ENCODE data around the gene AADAT.
A peak's percentile ranks its signal among the peaks of the same experiment; 100 is the strongest.
"Not testable (repeated sequence)": the region's sequence is repeated elsewhere in the genome, so short reads cannot be mapped to it uniquely, and the experiment has no call there.

Gene AADAT

DNA sequence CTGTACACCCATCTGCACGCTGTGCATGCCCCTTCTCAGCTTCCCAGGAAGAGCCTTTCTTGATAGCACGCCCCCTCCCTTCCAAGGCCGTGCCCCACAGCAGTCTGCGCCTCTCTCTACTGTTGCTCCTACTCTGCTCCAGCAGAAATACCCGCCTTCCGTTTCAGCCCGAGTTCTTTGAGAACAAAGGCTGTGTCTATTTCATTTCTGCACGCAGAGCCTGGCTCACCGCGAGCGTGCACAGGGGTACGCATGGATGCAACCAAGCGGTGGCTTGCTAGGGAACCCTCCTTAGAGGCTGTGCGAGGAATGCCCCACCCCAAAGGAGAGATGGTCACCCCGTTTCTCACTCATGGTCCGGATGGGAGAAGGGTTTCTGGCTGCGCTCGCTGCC, 485 bp downstream of the AADAT start:
- no peak for DNase-seq

DNA sequence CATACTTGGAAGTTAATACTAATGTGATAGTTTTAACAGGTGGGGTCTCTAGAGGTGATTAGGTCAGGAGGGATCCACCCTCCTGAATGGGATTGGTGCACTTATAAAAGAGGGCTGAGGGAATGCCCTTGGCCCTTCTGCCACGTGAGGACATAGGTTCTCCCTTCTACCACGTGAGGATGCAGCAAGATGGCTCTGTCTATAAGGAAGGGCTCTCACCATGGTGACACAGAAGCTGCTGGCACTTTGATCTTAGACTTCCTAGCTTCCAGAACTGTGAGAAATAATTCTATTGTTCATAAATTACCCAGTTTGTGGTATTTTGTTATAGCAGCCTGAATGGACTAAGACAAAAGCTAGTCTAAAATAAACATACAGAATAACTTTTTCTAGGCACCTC, 1.0 kb downstream of the AADAT start:
- DNase-seq: no peak

DNA sequence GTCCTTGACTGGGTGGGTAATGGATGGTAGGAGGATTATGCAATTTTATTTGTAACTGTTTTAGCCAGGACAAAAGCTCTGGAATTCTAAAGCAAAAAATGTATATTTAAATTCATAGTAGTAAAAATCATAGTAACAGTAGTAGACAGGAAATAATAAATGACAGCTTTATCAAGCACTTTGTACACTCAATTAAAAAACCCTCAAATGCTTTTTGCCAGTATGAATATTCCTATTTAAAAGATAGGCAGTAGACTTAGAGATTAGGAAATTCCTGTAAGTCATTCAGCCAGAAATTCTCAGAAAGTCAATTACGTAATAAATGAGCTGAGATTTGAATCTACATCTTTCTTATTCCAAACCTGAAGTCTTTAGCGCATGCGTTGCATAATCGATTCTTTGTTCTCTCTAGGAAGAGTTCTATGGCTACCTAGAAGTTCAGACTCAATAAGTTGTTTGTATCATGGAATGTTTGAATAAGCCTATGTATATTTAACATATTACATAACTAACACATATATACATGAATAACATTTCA, 2.5 kb downstream of the AADAT start:
- no peak for DNase-seq

DNA sequence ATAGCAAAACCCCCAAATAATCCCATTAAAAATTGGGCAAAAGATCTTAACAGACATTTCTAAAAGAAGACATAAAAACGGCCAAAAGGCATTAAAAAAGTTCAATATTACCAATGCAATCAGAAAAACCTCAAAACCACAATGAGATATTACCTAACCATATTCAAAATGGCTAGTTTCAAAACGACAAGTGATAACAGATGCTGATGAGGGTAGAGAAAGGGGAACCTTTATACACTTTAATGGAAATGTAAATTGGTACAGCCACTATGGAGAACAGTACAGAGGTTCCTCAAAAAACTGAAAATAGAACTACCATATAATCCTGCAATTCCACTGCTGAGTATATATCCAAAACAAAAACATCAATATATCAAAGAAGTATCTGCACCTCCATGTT, 6.2 kb downstream of the AADAT start:
- no peak for DNase-seq

DNA sequence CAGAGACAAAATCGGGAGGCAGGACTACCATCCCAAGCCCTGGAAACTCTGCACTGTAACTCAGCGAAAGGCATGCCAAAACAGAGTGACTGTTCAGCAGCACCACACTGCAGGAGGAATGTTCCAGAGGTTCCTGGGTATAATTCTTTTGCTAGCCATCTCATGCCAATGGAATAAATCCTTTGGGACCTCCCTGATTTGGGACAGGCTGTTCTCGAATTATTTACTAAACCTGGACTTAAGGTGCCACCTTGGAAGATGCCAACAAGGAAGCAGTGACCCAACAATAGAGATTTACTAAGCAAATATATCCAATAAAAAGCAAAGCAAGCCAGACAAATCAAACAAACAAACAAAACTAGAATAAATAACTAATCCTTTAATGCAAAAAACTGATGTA, 9.3 kb downstream of the AADAT start:
- no peak for DNase-seq

DNA sequence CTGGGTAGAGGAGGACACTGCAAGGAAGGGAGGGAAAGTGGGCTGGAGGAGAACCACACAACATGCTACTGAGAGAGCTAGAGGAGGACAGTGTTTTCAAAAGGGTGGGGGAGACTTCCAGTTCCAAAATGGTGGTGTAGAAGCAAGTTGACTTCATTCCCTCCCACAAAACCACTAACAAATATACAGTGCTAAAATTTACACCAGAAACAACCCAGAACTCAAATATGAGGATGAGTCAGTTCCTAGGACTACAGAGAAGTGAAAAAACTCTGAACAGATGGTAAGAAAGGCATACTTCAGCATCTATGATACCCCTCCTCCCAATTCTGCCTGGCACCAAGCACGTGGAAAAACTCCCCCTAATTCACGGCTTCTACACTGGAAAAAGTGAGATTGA, 9.8 kb downstream of the AADAT start:
- no peak for DNase-seq

DNA sequence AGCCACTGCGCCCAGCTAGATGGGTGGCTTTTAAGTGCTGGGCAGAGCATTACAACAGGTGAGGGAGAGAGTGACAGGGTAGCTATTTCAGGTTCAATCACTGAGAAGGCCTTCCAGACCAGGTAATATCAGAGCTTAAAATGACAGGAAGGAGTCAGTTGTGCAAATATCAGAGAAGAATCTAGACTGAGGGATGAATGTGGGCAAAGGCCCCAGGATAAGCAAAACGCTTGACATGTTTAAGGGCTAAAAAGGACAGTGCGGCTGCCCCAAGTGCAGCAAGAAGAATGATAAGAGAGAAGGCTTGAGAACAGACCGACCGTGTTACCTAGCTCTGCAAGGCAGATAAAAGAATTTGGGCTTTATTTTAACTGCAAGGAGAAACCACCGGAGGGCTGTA, 18.6 kb downstream of the AADAT start:
- DNase-seq: no peak

DNA sequence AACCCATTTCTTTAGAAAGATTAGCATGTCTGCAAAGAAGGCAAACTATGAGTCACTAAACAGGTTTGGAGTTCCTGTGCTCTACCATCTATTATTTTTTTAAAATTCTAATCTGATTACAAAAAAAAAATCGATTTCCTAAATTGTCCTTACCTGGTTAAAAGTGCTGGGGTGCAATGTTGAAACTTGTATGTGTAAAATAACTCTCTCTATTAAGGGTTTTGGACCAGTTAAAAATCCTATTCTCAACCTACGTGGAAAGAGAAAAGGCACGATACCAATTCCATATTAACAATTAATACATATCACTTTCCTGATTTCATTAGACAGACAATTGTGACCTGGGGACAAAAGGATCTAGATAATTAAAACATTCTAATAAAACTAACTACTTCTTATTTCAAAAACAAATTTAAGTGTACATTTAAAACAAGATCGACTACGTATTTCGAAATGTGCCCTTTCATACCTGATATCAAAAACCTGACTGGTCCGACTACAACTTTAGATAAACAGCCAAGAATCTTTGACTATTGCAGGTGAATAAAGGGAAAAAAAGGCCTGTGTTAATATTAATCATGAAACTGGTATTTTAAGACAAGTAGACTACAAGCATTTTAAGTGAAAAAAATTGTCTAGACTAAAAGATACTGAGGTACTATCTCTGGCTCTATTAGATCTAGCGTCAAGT, 21.2 kb downstream of the AADAT start:
- DNase-seq: no peak

DNA sequence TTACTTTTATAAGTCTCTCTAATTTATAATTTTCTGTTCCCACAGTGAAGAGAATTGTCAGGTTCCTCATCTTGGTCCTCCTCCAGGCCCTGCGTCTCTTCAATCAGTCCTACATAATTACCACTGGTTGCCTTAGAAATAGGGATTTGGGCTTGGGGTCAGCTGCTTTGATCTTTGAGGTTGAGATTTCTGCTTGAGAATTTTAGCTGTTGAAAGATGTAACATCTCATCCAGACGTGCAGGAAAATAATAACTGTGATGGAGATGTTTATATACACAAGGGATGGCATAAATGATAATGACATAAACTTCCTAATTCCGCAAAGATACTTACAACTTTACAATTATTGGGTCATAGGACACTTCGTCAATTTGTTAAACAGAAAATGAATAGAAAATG, 30.3 kb downstream of the AADAT start:
- no peak for DNase-seq

DNA sequence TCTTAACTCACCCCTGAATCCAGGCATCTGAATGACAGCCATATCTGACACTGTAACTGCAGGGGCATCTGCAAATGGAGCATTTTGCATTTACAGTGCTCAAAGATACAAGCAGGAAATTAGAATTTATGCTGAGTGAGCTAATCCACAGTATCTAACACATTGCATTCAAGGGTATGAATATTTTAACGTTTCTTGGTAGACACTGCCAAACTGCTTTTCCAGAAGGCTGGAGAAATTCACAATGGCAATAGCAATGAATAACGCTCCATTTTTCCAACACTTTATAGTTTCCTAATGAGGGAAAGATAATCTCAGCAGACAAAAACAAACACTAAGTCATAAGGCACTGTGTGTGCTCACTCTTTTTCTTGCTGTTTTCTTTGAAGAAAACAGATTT, 30.9 kb downstream of the AADAT start:
- no peak for DNase-seq

DNA sequence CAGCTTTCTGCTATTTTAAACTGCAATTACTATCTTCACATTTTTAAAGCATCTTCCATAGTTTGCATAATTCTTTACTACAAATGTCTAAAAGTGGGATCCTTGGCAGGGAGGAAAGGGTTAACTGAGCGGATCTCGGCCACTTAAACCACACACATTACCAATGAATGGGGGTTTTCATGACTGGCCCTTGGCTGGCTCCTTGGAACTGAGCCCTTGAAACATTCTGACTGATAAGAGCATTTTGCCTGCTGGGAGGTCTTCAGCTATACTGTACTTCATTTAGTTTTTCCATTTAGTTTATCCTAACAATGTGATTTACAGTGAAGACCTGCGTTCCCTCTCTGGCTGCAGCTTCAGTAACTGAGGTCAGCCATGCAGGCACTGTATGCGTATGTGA, 31.9 kb downstream of the AADAT start:
- no peak for DNase-seq

DNA sequence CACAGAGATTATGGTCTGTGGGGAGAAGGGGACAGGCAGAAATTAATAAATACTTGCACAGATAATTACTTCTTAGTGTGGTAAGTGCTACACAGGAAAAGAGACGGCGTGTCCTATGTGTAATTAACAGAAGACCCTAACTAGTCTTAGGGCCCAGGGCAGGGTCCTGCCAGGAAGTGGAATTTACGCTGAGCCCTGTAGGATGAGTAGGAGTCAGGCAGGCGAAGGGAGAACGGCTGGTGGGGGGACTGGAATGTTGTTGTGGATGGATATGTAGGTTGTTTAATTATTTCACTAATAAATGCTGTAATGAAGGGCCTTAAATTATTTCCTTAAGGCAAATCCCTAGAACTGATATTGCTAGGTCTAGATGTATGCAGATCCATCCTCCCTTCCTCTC, 36.8 kb downstream of the AADAT start:
- no peak for DNase-seq

DNA sequence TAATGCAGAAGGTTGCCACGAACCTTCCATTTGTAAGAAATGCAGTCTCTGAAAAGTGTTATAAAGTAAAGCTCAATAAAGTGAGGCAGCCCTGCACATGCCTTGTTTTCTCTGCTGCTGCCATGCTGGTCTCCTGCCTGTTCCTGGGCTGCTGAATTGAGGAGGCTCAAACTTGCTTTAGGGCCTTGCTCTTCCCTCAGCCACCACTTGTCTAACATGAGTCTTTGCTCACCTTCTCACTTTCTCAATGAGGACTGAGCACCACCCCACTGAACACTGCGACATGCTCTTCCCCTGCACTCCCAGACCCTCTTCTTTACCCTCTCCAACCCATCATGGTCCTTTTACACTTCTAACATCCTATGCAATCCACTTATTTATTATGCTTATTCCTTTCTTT, 38.4 kb downstream of the AADAT start:
- no peak for DNase-seq

DNA sequence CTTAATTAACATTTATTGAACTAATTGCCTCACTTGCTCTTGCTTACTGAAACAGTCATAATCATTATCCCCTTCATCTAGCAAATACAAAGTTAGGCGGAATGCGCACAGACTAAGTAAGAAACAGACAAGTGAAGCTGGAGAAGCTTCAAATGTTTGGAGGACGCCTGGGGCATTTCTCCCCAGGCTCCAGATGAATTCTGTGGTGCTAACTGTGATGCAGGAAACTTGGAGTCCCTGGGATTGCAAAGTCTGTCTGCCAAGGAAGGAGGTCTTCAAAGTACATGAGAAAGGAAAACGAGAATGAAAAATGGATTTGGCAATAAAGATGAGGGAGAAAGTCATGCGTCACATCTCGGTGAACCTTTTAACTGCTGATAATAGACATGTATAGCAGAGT, 40.0 kb downstream of the AADAT start:
- no peak for DNase-seq

DNA sequence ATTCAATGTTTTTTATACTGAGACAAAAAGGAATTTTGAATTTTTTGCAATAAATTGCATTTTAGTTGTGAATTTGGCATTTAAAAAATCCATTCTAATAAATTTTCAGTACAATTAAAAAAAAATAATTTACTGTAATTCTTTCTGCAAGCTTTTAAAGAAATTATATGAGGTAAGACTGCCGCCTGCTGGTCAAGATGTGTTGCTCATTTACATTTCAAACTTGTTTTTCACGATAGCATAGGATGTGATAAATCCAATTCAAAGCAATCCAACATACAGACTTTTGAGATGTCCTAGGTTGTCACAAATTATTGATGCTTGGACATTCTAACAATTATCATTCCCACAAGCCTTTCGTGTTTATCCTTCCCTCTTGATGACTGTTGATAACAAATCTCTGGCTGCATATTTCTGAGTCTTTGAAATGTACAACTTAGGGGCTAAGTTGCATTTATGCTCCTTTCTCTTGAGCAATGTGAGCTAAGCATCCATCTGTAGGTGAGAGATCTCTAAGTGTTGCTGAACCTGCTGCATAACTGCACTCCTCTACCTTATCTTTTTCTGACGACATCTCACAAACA, 41.9 kb downstream of the AADAT start:
- peak; percentile 51 for DNase-seq

DNA sequence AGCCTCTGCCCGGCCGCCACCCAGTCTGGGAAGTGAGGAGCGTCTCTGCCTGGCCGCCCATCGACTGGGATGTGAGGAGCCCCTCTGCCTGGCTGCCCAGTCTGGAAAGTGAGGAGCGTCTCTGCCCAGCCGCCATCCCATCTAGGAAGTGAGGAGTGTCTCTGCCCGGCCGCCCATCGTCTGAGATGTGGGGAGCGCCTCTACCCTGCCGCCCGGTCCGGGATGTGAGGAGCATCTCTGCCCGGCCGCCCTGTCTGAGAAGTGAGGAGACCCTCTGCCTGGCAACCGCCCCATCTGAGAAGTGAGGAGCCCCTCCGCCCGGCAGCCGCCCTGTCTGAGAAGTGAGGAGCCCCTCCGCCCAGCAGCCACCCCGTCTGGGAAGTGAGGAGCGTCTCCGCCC, 43.6 kb downstream of the AADAT start:
- DNase-seq: not testable (repeated sequence)

DNA sequence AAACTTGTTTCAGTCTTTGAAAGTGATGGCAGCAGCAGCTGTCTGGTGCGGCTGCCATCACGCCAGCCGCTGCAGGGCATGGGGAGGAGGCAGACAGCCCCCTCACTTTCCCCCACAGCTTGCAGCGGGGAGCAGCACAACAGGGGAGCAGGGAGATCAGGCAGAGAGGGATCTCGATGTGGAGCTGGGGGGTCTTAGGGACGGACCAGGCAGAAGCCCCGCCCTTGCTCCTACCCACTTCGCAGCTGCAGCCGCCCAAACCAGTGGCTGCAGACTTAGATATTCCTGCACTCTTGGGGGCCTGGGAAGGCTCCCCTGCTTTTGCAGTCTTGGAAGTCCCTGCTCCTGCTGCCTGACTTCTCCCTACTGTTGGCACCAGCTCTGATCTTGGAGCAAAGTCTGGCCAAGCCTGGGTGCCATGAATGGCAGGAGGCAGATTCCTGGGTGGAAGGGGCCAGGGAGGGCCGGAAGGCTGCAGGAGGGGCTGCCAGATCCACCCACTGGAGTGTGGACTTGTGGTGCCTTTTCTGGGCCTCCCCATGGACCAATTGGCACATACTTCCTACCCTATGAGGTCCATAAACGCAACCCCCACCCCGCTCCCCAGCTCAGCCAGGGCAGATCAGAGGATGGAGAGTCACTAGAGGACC, 49.6 kb downstream of the AADAT start:
- no peak for DNase-seq

DNA sequence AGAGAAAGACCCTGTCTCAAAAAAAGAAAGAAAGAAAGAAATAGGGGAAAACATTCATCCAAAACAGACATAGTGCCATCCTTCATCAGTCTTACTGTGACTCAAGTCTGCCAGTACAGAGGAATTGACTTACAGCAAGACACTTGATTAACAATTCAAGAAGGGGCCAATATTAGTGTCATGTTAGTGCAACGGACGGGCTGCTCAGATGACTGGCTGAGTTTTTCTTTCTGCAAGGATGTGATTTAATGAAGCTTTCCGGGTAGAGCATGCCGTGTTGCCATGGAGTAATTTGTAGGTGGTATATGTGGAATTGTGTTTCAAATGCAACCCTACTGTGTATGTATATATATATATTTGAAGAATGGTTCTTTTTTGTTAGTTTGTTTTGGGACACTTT, 51.0 kb downstream of the AADAT start:
- no peak for DNase-seq

DNA sequence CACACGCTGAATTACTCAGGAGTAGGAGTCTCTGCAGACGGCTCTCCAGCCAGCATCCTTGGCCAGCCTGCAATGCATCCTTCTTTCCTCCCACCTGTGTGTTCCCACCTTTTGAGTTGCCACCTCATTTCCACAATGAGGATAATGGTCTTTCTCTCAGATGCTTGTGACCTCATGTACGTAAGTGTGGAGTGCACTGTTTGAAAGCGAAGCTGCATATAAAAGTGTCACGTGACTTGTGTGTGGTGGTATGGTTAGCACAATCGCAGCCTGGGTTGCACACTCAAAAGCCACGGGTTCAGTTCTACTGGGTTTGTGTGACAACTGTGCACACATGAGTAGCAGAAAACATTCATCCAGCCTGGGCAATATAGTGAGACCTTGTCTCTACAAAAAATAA, 51.5 kb downstream of the AADAT start:
- no peak for DNase-seq

DNA sequence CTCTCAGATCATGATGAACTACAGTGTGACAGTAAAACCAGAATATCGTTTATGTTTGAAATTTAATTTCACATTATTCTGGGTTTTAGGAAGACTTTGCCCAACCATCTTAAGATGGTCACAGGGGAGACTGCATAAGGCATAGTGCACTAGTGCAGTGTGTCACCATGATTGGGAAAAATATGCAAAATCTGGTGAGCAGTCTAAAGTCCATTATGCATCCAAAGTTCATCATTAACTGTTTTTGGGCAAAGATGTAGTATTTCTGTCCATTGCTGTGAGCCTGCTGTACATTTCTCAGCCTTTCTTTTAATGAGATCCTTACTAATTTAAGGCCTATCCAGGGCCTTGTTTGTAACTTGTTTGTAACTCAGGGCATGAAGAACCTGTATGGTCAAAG, 52.3 kb downstream of the AADAT start:
- DNase-seq: no peak

DNA sequence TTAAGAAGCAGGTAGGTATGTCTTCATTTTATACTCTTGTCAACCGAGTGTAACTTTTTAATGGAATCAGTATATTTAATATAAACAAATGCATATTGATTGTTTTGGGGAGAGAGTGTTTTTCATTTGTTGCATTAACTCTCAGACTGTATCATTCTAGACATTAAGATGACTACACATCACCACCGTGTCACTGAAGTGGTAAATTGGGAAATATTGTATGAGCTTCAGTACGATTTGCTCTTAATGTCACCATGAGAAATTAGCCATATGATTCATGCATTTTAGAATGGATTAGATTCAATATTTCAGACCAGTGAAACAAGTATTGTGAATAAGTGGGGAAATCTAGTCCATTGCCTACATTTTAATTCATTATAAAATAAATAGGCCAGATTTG, 53.9 kb downstream of the AADAT start:
- no peak for DNase-seq

DNA sequence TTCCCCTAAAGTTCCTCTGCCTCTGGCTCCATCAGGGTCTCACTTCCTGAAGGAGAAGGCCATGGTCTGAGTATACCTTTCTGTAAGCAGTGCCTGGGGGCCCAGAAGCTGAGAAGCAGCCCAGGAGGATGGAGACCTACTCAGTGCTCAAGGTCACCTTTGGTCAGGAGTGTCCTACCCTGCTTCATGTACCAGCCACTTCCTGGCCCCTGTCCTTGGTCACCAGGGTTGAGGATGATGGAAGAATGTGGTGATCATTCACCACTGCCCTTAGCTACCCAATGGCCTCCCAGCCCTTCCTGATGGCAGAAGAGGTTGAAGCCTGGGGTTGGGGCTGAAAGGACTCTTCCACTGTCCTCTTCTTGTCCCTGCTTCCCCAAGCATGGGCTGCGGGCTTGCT, 54.5 kb downstream of the AADAT start:
- DNase-seq: no peak

DNA sequence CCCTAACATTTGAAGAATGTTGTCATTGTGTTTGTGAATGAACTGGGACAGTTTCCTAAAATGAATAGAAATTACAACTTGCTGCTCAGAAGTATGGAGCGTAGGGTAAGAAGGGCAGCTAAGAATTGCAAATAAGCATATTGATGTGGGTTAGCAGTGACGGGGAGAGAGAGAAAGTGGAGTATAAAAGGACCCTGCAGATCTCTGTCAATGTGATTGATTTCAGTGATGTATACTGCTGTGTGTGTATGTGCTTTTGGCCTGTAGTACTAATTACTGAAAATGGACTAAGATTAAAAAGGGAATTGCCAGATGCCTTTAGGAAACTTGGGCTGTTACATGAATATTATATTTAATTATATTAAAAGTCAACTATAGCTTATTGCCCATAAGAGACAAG, 55.8 kb downstream of the AADAT start:
- no peak for DNase-seq

DNA sequence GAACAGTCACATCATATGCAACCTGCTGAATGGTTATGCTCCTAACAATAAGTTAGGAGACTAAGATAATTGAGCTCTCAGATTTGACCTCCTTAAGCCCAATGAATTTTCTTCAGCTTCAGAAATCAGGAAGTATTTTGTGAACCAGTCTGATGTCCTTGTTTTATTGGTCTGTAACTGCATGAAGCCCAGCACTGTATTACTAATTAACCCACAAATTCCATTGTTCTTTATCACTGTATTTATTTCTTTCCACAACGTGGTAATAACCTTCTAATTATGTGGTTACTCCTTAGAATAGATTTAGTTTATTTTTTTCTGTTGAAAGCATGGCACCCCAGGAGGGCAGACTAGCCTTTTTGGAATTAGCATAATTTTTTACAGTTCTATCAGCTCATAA, 59.6 kb downstream of the AADAT start:
- no peak for DNase-seq
